GM12878 (cell line): ENCODE measurements around the gene EIF4E. TPM values are rescaled to one million over a fixed set of nuclear protein-coding genes. Genes with fewer than 3 reads are reported as not detected.
"Not testable (repeated sequence)": the region's sequence is repeated elsewhere in the genome, so short reads cannot be mapped to it uniquely, and the experiment has no call there.

Experiments
- ATAC-seq: fragments of 200-7000 bp; cut with Tn5 transposase; 3 replicates; pipeline ENCODE4 v1.9.1; 2020; ENCODE audit warnings: mild to moderate bottlenecking, moderate library complexity
- BruUV-seq: library from RNA; stranded (reverse); fragments of 400-500 nt; replicated peaks from 2 replicates; lab custom pipeline; 2021; lab: Mats Ljungman, UMichigan
- CTCF ChIA-PET: fragments of 300-600 bp; sonication (Branson Sonifier 250); formaldehyde crosslinking; extraction: SDS; loops from one replicate; lab custom pipeline; 2021; ENCODE audit warnings: inconsistent platforms; lab: Yijun Ruan, JAX
- POLR2A ChIA-PET: fragments of 350-600 bp; formaldehyde crosslinking; extraction: SDS; loops from one replicate; lab custom pipeline; 2021; ENCODE audit warnings: inconsistent platforms; lab: Charles Lee
- RAD21 ChIA-PET: fragments of 300-600 bp; sonication (Branson Sonifier 250); formaldehyde crosslinking; loops from one replicate; lab custom pipeline; 2023; ENCODE audit warnings: antibody characterized with exemption; ENCODE audit not compliant: unreplicated experiment; lab: Charles Lee
- SMC1A ChIA-PET: fragments of 300-600 bp; sonication (Branson Sonifier 250); formaldehyde crosslinking; loops from one replicate; lab custom pipeline; 2023; ENCODE audit not compliant: unreplicated experiment, uncharacterized antibody; lab: Charles Lee
- DNase-seq: peaks from one replicate; pipeline ENCODE4 v3.0.0-alpha.2; 2011; ENCODE audit warnings: low read depth, low spot score
- FAIRE-seq: peaks from 3 replicates; lab custom pipeline; 2011; peaks lifted over from hg19 to GRCh38; lab: Jason Lieb, UNC
- H2AFZ ChIP-seq: 2 replicates; pipeline ENCODE4 v1.6.0; 2011; ENCODE audit warnings: low read depth, low read length, control low read depth; ENCODE audit not compliant: control insufficient read depth
- H3K27ac ChIP-seq: 2 replicates; pipeline ENCODE4 v1.5.1; 2011; ENCODE audit warnings: control low read depth; ENCODE audit not compliant: control insufficient read depth, insufficient read depth
- H3K27me3 ChIP-seq, 2 experiments: replicated peaks in 1 of 2; 2 replicates each; pipeline versions ENCODE4 v1.6.0 to v1.6.1; 2011; ENCODE audit warnings: low read length in 1 of 2; ENCODE audit not compliant: control insufficient read depth in 2 of 2, insufficient read depth in 2 of 2
- H3K36me3 ChIP-seq, 2 experiments: 2 replicates each; pipeline ENCODE4 v1.5.1; 2011; ENCODE audit warnings: low read length in 1 of 2; ENCODE audit not compliant: control insufficient read depth in 2 of 2, insufficient read depth in 2 of 2
- H3K4me1 ChIP-seq: 2 replicates; pipeline ENCODE4 v1.6.1; 2011; ENCODE audit warnings: mild to moderate bottlenecking, low read length, moderate library complexity, mixed read lengths; ENCODE audit not compliant: control insufficient read depth, insufficient read depth
- H3K4me2 ChIP-seq: 2 replicates; pipeline ENCODE4 v1.6.0; 2011; ENCODE audit warnings: control low read depth; ENCODE audit not compliant: control insufficient read depth, insufficient read depth
- H3K4me3 ChIP-seq: fragments of 200-600 bp; sonication (generic); 2 replicates; pipeline ENCODE4 v1.5.1; 2016
- H3K79me2 ChIP-seq: 2 replicates; pipeline ENCODE4 v1.6.0; 2011; ENCODE audit warnings: low read length; ENCODE audit not compliant: control insufficient read depth, insufficient read depth
- H3K9ac ChIP-seq: 2 replicates; pipeline ENCODE4 v1.8.0; 2011; ENCODE audit warnings: low read length, control low read depth, mixed read lengths; ENCODE audit not compliant: control insufficient read depth, insufficient read depth
- H3K9me3 ChIP-seq: replicated peaks from 3 replicates; pipeline ENCODE4 v1.5.1; 2011; ENCODE audit warnings: mild to moderate bottlenecking, low read length; ENCODE audit not compliant: control insufficient read depth, insufficient read depth
- H4K20me1 ChIP-seq: 2 replicates; pipeline ENCODE4 v1.6.0; 2011; ENCODE audit not compliant: control insufficient read depth, insufficient read depth
- BACH1 ChIP-seq: fragments of 450-650 bp; IDR thresholded peaks from 2 replicates; pipeline ENCODE4 v1.6.1; 2017; ENCODE audit warnings: mild to moderate bottlenecking, borderline replicate concordance
- MYB ChIP-seq: fragments of 150-350 bp; IDR thresholded peaks from 2 replicates; pipeline ENCODE4 v1.6.1; 2014; ENCODE audit warnings: mild to moderate bottlenecking, low read depth, low read length, borderline replicate concordance
- MYC ChIP-seq: IDR thresholded peaks from 2 replicates; pipeline ENCODE4 v1.6.1; 2011; ENCODE audit warnings: mild to moderate bottlenecking, low read length, moderate library complexity, inconsistent platforms; ENCODE audit not compliant: insufficient read depth, insufficient replicate concordance, insufficient read length, severe bottlenecking
- WGBS: methylation state at CpG from one replicate; pipeline ENCODE4 v1.1.6; 2016; ENCODE audit warnings: low lambda C conversion rate; ENCODE audit not compliant: insufficient replicate concordance, insufficient coverage; ENCODE audit errors: missing lambda C conversion rate; 5-methylcytosine and 5-hydroxymethylcytosine counted together
- in situ Hi-C: fragments of 300-500 bp; cut with MboI; formaldehyde crosslinking; loops from 9 replicates; pipeline ENCODE4 v1.14.3; 2018; ENCODE audit warnings: mixed read lengths
- intact Hi-C: fragments of 100-400 bp; cut with micrococcal nuclease; formaldehyde crosslinking; loops from one replicate; pipeline ENCODE4 v1.14.2; 2022; ENCODE audit not compliant: unreplicated experiment
- polyA plus RNA-seq, 11 experiments: library from polyadenylated mRNA; depleted of rRNA in 4 of 11; unstranded in 6 of 11; stranded (reverse) in 5 of 11; fragments of >200 nt; fragmentation: Nextera tagmentation in 4 of 11; fragmentation: Illumina TruSeq in 1 of 11; extraction: Ambion mirVana in 4 of 11; extraction: Trizol in 1 of 11; gene quantifications; 1 replicate in 1 of 11; 2 replicates in 10 of 11; pipeline versions ENCODE4 v1.2.1 to v1.2.3, GENCODE V29; 2011 to 2016; ENCODE audit warnings: inconsistent platforms in 2 of 11, missing spikeins in 2 of 11, low read depth in 1 of 11
- total RNA-seq, 4 experiments: library from RNA; depleted of rRNA in 3 of 4; stranded (reverse); fragments of >200 nt in 3 of 4; fragmentation: Illumina TruSeq in 1 of 4; extraction: Trizol in 1 of 4; gene quantifications; 2 replicates each; pipeline versions ENCODE4 v1.2.1 to v1.2.3, GENCODE V29; 2013 to 2021

The EIF4E gene
- total and polyA plus RNA-seq, 10 of the 15 experiments (the other 5 are each of a cell fraction or from before 2014, with no cell fraction given), result 104 to 372 (median 163) TPM

DNA sequence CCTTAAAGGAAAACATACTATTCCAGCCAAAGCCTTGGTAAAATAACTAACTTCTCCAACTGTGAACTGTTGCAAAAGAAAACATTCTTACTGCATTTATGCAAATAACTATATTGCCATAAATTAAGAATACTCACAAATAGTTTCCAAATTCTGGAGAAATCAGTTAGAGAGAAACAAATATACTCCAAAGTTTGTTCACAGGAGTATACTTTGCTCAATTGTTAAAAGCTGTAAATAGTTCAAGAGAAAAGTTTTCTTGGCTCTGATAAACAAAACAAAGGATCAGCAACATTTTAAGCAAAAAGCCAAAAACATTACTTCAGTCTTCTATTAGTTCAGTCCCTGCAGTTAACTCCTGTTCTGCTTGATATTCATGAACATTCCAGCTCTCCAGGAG, 83.0 kb downstream of the EIF4E start:
- no TSS peak for BruUV-seq
- intact Hi-C loops, result loop anchor here (10.0 kb wide), 1 partner anchor 701 kb away; the partner anchor contains the start of gene STPG2

GRCh38 chr4:98842917-98843316, 86.0 kb downstream of the EIF4E start:
- H3K4me1 ChIP-seq, DNase-seq, H3K79me2 ChIP-seq, POLR2A ChIA-PET, BruUV-seq, H4K20me1 ChIP-seq, H3K27me3 ChIP-seq, ATAC-seq, H2AFZ ChIP-seq, RAD21 ChIA-PET, H3K27ac ChIP-seq, in situ Hi-C loops, H3K9ac ChIP-seq, H3K4me3 ChIP-seq, H3K4me2 ChIP-seq, H3K36me3 ChIP-seq, H3K9me3 ChIP-seq, FAIRE-seq: not testable (repeated sequence)
- CTCF ChIA-PET, result interaction anchor here (0.8 kb wide), 1 partner anchor 10 kb away, joined by 3 read pairs; no protein-coding TSS in a partner anchor
- SMC1A ChIA-PET, result interaction anchor here (1.4 kb wide), 1 partner anchor 17 kb away, joined by 3 read pairs; no protein-coding TSS in a partner anchor
- intact Hi-C loops, result loop anchor here (10.0 kb wide), 1 partner anchor 698 kb away; the partner anchor contains the start of gene STPG2
- WGBS, result 46% methylated on average over 11 of the region's 11 CpGs

More for the DNA sequence above, 83.0 kb downstream of the EIF4E start:
- no peaks in the 10 kb centered on the region for H3K27me3 ChIP-seq
- no peak for ATAC-seq
- no peak overlapping the region for H3K4me3 ChIP-seq
- no peak for DNase-seq
- H3K36me3 ChIP-seq, result no peaks in the 10 kb centered on the region
- no peak for FAIRE-seq
- no peak overlapping the region for H3K9ac ChIP-seq
- no peak overlapping the region for H3K4me2 ChIP-seq
- ChIA-PET CTCF (interaction anchor here (0.7 kb wide), 1 partner anchor 11 kb away, joined by 3 read pairs; no protein-coding TSS in a partner anchor), SMC1A (interaction anchor here (0.6 to 1.1 kb wide), 2 partner anchors 9 to 566 kb away, joined by 3 read pairs; no protein-coding TSS in a partner anchor), RAD21 (no interaction called here), POLR2A (no interaction called here)
- in situ Hi-C loops, result no loop called here
- no peaks in the 10 kb centered on the region for H3K4me1 ChIP-seq
- no peaks in the 10 kb centered on the region for H4K20me1 ChIP-seq
- H3K79me2 ChIP-seq, result no peaks in the 10 kb centered on the region
- no peak overlapping the region for H3K27ac ChIP-seq
- H2AFZ ChIP-seq, result no peak overlapping the region
- H3K9me3 ChIP-seq, result no peaks in the 10 kb centered on the region
- TF ChIP-seq MYB, result no peak
- TF ChIP-seq BACH1, result no peak
- TF ChIP-seq MYC, result no peak
